Stomach (tissue), 9 donors: ENCODE results near the gene ZFYVE21. TPM values are rescaled to one million over a fixed set of nuclear protein-coding genes. Genes with fewer than 3 reads are reported as not detected.

Source experiments
- DNase-seq, 2 donors: peaks; one replicate each; pipeline versions ENCODE4 v3.0.0 to v3.0.0-alpha.2; 2013 to 2019
- H3K27ac ChIP-seq, 5 donors: fragments of 200-600 bp in 4 of 5; sonication (generic) in 4 of 5; one replicate each; pipeline ENCODE4 v1.5.1; 2013 to 2019; ENCODE audit warnings: mild to moderate bottlenecking in 1 of 5, moderate library complexity in 1 of 5
- H3K27me3 ChIP-seq, 3 donors: fragments of 200-600 bp; sonication (generic); one replicate each; pipeline ENCODE4 v1.5.1; 2017 to 2019; ENCODE audit warnings: mixed run types in 1 of 3
- H3K36me3 ChIP-seq, 4 donors: fragments of 200-600 bp; sonication (generic); 1 replicate in 3 of 4; 2 replicates in 1 of 4; pipeline ENCODE4 v1.5.1; 2016 to 2019
- H3K4me1 ChIP-seq, 4 donors: fragments of 200-600 bp; sonication (generic); one replicate each; pipeline ENCODE4 v1.5.1; 2016 to 2019
- H3K4me3 ChIP-seq, 4 donors: fragments of 200-600 bp; sonication (generic) in 3 of 4; one replicate each; pipeline ENCODE4 v1.5.1; 2016 to 2019; ENCODE audit warnings: mild to moderate bottlenecking in 1 of 4
- H3K9me3 ChIP-seq, 4 donors: fragments of 200-600 bp; sonication (generic); one replicate each; pipeline ENCODE4 v1.5.1; 2016 to 2019
- EP300 ChIP-seq: sonication (generic); formaldehyde crosslinking; IDR thresholded peaks from one replicate; pipeline ENCODE4 v1.6.1; 2017; ENCODE audit warnings: antibody characterized with exemption
- POLR2A ChIP-seq, 4 donors: fragments of 450-650 bp; IDR thresholded peaks; one replicate each; pipeline ENCODE4 v1.6.1; 2016; ENCODE audit warnings: antibody characterized with exemption in 4 of 4, control low read depth in 2 of 4, mild to moderate bottlenecking in 1 of 4, moderate library complexity in 1 of 4
- POLR2AphosphoS5 ChIP-seq, 3 donors: sonication (generic); formaldehyde crosslinking; IDR thresholded peaks; one replicate each; pipeline ENCODE4 v1.6.1; 2016; ENCODE audit warnings: antibody characterized with exemption in 3 of 3
- WGBS, 5 donors: extraction: QIAGEN DNeasy Blood & Tissue Kit in 3 of 5; methylation state at CpG; one replicate each; pipeline versions ENCODE4 v1.1.5 to v1.1.7; 2013 to 2018; 5-methylcytosine and 5-hydroxymethylcytosine counted together
- intact Hi-C: fragments of 100-400 bp; cut with DNase I; formaldehyde crosslinking; loops from one replicate; pipeline ENCODE4 v1.15.1; 2023; ENCODE audit warnings: low total_unique reads
- polyA plus RNA-seq, 3 donors: library from polyadenylated mRNA; stranded (reverse); fragments of 200-250 nt; gene quantifications; one replicate each; pipeline ENCODE4 v1.2.3, GENCODE V29; 2013
- total RNA-seq, 5 donors: library from RNA; depleted of rRNA; stranded (reverse); fragments of >200 nt; gene quantifications; one replicate each; pipeline versions ENCODE4 v1.1.0 to v1.2.3, GENCODE V29; 2014 to 2016
- TF ChIP-seq, protein P1 (sequence below), 7 experiments: fragments of 450-650 bp in 4 of 7; fragments of 200-600 bp in 3 of 7; sonication (generic) in 3 of 7; IDR thresholded peaks; one replicate each; pipeline ENCODE4 v1.5.1; 2016 to 2019; ENCODE audit warnings: antibody characterized with exemption in 7 of 7, control low read depth in 2 of 7, mild to moderate bottlenecking in 1 of 7
- donor health status: healthy with polysubstance abuse.
- donor health status: Bipolar disorder and iron deficiency.
- donor health status: healthy.

Gene ZFYVE21
- total and polyA plus RNA-seq, 8 donors: 28.0 to 150 (median 72.9) TPM

DNA sequence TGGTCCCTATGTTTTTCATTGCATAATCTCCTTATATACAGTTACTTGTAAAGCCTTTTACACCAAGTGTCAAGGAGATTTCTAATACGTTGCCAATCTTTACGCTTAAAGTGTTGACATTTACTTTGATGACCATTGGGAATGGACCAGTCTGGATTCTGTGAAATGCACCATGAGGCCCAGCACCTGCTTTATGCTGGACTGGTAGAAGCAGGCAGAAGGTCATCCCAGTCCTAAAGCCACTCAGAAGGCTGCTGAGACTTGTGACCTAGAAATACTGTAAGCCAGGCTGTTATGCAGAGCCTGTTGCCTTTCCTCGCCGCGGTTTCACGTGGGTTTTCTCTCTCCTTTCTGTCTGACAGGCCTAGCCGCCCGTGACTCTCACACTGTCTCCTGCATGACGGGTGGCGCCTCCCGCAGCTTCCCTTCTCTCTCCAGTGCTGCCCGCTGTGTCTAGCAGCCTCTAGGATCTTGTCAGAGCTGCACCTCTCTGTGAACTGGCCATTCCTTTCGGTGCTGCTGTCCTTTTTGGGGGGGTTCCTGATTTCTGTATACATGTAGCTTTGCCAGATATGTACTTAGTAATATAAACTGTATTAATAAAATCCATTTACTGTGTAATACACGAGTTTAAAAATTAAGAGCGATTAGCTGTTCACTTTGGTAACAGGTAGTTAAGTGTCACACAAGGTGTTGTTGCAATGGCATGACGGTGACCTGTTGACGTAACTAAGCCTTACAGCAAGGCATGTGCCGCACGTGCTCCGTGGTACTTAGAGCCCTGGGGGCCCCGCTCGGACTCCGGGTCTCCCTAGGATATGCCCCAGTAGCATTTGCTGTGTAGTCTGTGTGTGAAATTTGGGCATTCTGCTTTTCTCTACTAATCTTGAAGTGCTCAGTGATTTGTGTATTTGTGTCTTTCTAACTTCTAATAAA lies 30.1 kb upstream of the ZFYVE21 start:
- 88 to 94% (median 90%) methylated on average over 23 of the region's 23 CpGs for WGBS, 5 donors
- no peaks in the 10 kb centered on the region for H3K27me3 ChIP-seq
- H3K4me3 ChIP-seq: no peak overlapping the region
- no peak overlapping the region for H3K27ac ChIP-seq
- no peak for DNase-seq
- H3K9me3 ChIP-seq: no peaks in the 10 kb centered on the region
- H3K36me3 ChIP-seq: peaks cover 55 to 100% (median 99%) of the 10 kb centered on the region in 4 donors
- H3K4me1 ChIP-seq: peaks cover 0 to 24% (median 11%) of the 10 kb centered on the region in 4 donors
- intact Hi-C loops: no loop called here
- no peak for TF ChIP-seq POLR2A (IDR thresholded peaks at IDR 0.05)
- TF ChIP-seq POLR2AphosphoS5 (IDR thresholded peaks at IDR 0.05): no peak
- TF ChIP-seq EP300: no peak
- TF ChIP-seq, protein P1, sequence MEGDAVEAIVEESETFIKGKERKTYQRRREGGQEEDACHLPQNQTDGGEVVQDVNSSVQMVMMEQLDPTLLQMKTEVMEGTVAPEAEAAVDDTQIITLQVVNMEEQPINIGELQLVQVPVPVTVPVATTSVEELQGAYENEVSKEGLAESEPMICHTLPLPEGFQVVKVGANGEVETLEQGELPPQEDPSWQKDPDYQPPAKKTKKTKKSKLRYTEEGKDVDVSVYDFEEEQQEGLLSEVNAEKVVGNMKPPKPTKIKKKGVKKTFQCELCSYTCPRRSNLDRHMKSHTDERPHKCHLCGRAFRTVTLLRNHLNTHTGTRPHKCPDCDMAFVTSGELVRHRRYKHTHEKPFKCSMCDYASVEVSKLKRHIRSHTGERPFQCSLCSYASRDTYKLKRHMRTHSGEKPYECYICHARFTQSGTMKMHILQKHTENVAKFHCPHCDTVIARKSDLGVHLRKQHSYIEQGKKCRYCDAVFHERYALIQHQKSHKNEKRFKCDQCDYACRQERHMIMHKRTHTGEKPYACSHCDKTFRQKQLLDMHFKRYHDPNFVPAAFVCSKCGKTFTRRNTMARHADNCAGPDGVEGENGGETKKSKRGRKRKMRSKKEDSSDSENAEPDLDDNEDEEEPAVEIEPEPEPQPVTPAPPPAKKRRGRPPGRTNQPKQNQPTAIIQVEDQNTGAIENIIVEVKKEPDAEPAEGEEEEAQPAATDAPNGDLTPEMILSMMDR (IDR thresholded peaks at IDR 0.05): no peak

DNA sequence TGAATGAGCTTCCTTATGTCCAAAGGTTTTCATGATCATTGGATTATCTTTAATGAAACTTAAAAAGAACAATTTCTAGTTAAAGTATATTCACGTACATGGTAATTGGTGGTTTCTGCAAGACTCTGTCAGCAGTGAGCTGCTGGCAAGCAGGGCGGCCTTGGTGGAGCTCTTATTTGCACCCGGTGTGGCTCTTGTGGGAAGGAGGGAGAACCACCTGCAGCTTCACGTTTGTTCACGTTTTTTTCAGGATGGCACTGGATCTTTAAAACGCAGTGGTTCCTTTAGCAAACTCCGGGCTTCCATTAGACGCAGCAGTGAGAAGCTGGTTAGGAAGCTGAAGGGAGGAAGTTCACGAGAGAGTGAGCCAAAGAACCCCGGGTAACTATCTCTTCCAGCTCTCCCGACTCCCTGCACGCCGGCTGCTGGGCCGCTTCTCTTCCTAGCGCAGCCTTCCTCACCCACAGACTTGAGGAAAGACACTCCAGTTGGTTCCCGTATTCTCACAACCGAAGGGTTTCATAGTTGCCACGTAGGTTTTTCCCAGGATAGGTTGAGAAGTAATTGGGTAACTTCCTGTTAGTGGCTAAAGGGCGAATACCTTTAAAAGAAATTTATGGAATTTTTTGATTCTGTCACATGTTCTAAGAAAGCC lies 28.7 kb upstream of the ZFYVE21 start:
- Histone ChIP-seq H3K36me3 (peaks cover 50 to 98% (median 96%) of the 10 kb centered on the region in 4 donors), H3K27ac (no peak overlapping the region)
- 82 to 86% (median 85%) methylated on average over 19 of the region's 19 CpGs for WGBS, 5 donors

DNA sequence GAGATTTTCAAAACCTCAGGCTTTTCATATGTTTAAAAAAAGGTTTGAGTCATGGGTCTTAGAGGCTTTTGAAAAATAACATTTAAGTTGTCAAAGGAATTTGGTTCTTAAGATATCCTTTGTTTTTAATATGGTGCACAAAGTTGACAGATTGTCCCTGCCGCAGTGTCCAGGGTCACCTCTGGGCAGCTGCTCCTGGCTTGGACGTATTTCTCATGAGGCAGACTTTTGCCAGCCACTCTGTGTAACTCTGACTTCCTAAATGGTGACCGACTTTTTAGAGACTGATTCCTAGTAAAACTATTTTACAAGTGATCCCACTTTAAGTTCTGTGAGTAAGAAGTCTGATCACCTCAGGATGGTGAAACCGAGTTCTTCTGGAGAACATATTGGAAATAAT lies 27.9 kb upstream of the ZFYVE21 start:
- no peak for DNase-seq
- intact Hi-C loops: no loop called here
- H3K9me3 ChIP-seq: no peaks in the 10 kb centered on the region
- WGBS, 5 donors: 86 to 95% (median 92%) methylated on average over 4 of the region's 4 CpGs
- H3K27me3 ChIP-seq: no peaks in the 10 kb centered on the region
- no peak overlapping the region for H3K4me3 ChIP-seq
- peaks cover 47 to 97% (median 96%) of the 10 kb centered on the region in 4 donors for H3K36me3 ChIP-seq
- peaks cover under 1 to 25% (median 12%) of the 10 kb centered on the region in 4 donors for H3K4me1 ChIP-seq
- H3K27ac ChIP-seq: no peak overlapping the region
- TF ChIP-seq EP300 (no peak), POLR2AphosphoS5 (IDR thresholded peaks at IDR 0.05) (no peak), POLR2A (IDR thresholded peaks at IDR 0.05) (no peak)
- TF ChIP-seq, protein P1 (IDR thresholded peaks at IDR 0.05): no peak

More for the DNA sequence above, 28.7 kb upstream of the ZFYVE21 start:
- no peak overlapping the region for H3K4me3 ChIP-seq
- TF ChIP-seq EP300 (no peak), POLR2AphosphoS5 (IDR thresholded peaks at IDR 0.05) (no peak), POLR2A (IDR thresholded peaks at IDR 0.05) (no peak)
- TF ChIP-seq, protein P1 (IDR thresholded peaks at IDR 0.05): no peak
- H3K27me3 ChIP-seq: no peaks in the 10 kb centered on the region
- H3K4me1 ChIP-seq: peaks cover 0 to 24% (median 11%) of the 10 kb centered on the region in 4 donors
- H3K9me3 ChIP-seq: no peaks in the 10 kb centered on the region
- intact Hi-C loops: no loop called here
- DNase-seq: no peak

DNA sequence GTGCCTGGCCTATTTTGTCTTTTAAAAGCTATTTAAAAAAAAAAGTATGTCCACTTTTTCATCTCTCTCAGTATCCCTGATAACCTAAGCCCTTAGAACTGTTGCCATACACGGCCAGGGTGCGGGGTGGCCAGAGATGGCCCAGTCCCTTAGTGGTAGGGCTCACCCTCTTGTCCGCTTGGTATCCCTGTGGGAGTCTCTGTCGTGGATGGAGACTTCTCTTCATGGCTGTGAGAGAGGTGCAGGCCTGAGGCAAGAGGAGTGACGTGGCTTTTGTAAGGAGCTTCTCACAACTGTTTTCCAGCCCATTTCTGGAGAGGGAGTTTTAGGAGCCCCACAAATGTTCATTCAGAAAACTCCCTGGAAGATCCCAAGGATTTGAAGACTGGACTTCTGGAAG lies 27.2 kb upstream of the ZFYVE21 start:
- intact Hi-C loops: no loop called here
- H3K36me3 ChIP-seq: peaks cover 47 to 97% (median 96%) of the 10 kb centered on the region in 4 donors
- peaks cover 5 to 32% (median 17%) of the 10 kb centered on the region in 4 donors for H3K4me1 ChIP-seq
- peak overlapping the region in 1 of 5 donors; percentile 8 for H3K27ac ChIP-seq
- no peaks in the 10 kb centered on the region for H3K27me3 ChIP-seq
- TF ChIP-seq EP300 (no peak), POLR2AphosphoS5 (IDR thresholded peaks at IDR 0.05) (no peak), POLR2A (IDR thresholded peaks at IDR 0.05) (no peak)
- TF ChIP-seq, protein P1 (IDR thresholded peaks at IDR 0.05): no peak
- H3K9me3 ChIP-seq: no peaks in the 10 kb centered on the region
- no peak for DNase-seq
- WGBS, 5 donors: 78 to 90% (median 89%) methylated on average over 5 of the region's 5 CpGs
- no peak overlapping the region for H3K4me3 ChIP-seq
